ENCODE data around the gene INPP4A.

Gene INPP4A

DNA sequence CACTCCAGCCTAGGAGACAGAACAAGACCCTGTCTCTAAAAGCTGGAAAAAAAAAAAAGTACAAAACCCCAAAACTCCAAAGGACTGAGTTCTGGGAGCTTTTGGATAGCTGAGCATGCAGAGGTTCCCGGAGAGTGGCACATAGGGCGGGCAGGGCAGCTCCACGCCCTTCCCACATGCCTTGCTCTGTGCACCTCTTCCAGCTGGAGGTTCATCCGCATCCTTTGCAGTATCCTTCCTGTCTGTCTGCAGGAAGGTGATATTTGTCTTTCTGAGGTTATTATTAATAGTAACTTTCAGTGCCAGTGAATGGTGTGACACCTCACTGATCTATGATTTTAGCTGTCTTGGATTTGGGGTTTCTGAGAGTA is 70.2 kb downstream of the INPP4A start:
- no peak for DNase-seq (ENCODE audit: low read depth in 2 of 2)

DNA sequence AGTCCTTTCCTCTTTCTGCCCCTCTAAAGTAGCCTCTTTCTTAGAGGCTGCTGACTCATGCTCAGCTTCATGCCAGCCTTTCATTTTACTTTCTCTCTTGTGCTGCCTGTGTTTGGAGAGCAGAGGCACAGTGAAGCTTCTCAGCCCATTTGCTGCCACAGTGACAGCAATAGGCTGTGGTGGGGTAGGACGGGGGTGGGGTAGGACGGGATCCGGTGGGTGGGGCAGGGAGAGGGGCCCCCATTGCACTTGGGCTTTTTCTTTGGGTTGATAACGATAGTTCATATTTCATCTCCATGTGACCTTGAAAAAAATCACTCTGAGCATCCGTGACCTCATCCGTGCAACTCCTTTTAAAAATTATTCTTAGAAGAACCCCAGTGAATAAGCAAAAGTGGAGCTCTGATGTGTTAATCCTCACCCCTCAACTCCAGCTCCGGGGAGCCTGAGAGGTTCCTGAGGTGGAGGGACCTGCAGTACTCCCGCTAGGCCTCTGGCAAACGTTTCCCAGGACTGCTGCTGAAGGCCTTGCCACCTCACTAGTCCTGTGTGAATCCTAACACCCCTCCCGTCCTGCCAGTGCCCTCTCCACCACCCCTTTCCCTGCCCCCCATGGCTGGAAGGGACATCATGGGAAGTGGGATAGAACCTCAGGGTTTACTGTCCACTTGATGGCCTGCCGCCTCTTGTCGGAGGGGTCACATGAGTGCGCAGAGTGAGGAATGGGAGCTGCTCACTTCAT is 70.8 kb downstream of the INPP4A start:
- DNase-seq (ENCODE audit: low read depth in 2 of 2), result no peak

DNA sequence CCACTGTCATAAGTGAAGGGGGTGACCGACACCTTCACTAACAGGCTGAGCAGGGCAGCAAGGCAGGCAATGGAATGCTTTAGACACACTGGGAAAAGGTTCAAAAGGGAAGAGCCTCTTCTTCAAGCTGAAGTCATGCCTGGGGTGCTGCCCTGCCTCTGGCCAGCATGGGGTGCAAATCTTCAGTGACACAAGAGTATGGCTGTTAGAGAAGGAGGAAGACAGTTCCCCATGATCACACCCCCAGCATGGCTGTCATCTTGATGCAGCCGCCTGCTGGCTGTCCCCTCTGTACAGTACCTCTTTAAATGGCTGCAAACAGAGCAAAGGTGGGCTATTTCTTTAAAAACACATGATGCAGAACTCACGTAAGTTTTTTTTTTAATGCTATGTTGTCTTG is 71.9 kb downstream of the INPP4A start:
- DNase-seq (ENCODE audit: low read depth in 2 of 2), result no peak

DNA sequence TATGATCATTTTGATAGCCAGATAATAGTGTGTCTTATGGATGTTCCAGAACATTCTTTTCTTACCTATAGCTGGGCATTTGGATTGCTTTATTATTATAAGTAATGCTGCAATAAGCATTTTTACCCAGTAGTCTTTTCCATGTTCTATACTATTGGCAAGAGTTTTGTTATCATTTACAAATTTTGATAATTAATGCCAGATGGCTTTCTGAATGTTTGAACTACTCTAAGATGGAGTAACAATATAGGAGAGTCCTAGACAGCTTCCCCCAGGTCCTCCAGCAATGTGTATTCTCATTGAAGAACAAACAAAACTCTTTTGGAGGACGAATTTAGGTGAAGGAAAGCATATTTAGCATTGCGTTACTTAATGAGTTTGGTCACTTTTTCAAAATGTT is 73.0 kb downstream of the INPP4A start:
- DNase-seq (ENCODE audit: low read depth in 2 of 2), result no peak

DNA sequence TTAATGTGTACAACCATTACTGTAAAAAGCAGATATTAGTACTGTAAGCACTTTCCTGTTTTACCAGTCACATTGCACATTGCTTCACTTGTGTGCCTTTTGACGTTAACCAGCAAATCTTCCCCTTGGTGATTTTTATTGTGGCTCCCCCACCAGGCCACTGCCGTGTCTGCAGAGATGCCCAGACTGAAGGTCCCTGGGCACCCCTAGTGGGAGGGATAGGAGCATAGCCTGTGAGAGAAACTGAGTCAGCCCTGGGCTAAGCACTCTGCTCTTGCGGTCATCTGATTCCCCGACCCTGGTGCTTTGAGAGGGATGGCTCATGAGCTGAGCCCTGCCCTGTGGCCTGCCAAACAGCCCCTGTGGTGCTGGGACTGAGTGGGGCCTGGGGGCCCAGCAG is 73.4 kb downstream of the INPP4A start:
- peak; percentile 8 to 23 for DNase-seq (ENCODE audit: low read depth in 2 of 2)

DNA sequence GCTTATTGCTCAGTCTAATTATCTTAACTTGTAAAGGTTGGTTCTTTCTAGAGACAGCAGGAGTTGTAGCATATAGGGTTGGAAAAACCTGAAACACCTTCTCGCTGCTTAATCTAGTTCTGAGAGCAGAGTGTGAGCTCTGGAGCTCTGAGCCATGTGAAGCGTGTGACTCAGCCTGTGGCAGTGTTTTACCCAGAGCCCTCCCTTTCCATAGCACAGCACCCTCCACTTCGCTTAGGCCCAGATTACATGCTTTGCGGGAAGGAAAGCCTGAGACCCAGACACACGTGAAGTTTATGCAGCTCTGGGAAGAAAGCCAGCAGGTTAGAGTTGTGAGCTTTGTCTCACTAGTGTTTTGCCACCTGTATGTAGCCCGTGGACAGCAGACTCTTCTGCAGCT is 74.5 kb downstream of the INPP4A start:
- DNase-seq (ENCODE audit: low read depth in 2 of 2), result no peak

DNA sequence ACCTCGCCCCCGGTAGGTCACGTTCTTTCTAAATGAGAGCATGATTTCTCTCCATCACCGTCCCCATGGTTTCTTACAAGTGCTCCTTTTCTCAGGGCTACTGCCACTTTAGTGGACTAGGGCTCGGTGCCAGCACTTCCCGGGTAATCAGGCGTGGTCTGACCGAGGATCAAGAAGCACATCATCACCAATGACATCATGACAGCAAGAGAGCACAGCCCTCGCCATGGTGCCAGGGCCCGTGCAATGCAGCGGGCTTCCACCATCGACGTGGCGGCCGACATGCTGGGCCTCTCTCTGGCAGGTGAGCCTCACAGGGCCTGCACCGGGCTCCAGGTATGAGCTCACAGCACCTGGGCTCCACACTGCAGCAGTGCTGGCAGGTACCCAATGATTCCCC is 75.2 kb downstream of the INPP4A start:
- DNase-seq (ENCODE audit: low read depth in 2 of 2), result no peak

DNA sequence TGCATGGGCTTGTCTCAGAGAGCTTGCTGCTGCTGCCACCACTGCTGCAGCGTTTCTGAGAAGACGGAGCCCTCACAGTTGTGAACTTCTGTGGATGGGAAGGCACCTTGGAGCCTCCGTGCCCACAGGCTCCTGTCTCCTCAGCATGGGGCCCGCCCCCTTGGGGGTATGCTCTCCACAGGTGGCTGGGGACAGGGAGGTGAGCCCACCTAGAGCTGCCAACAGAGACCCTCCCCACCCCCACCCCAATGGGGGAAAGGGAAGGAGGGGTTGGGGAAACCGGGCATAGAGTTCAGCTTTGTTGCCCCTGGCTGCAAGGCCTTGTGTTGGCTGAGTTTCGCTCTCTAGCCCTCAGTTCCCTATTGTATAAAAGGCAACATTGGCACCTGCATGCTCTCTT is 76.1 kb downstream of the INPP4A start:
- no peak for DNase-seq (ENCODE audit: low read depth in 2 of 2)

DNA sequence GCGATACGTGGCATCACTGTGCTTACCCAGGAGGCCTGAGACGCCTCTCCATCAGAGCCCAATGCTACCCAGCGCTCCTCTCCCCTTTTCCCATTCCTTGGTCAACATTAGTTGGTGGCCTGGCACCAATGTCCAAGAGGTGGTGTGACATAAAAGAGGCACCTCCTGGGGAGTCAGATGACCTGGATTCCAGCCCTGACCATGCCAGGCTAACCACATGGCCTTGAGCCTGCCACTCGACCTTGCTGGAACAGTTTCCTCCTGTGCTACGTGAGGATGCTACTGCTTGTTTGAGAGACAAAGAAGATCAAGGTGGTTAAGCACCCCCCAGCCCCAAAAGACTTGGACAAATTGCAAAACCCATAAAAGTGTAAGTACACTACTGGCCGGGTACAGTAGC is 76.6 kb downstream of the INPP4A start:
- DNase-seq (ENCODE audit: low read depth in 2 of 2), result no peak

DNA sequence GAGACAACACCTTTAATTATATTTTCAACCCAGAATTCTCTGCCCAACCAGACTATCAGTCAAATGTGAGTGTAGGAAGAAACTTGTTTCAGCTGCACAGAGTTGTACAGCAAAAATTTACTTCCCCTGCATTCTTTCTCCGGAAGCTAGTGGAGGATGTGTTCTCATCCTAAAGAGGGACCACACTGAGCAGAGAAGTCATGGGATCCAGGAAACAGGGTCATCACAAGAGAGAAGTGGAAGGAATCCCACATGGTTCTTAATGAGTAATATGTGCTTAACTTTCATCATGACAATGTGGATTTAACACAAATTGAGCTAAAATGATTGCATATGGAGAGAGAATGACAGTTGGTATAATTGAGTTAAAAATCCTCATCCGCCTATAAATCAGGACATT is 78.2 kb downstream of the INPP4A start:
- DNase-seq (ENCODE audit: low read depth in 2 of 2), result no peak

DNA sequence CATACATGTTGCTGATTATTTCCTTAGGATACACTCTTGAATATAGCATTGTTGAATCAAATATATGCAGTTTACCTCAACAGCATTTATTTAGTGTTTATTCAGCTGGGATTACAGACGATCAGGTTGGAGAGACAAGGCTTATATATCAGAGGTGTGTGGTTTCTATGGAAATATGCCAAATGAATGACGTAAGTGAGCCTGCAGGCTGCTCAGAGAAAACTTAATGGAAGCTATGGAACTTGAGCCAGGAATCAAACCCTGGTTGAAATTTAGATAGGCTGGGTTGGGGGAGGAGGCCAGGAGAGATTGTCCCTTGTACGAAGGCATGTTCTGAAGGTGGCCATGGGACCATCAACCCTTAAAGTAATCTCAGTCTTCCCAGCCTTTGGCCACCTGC is 79.5 kb downstream of the INPP4A start:
- DNase-seq (ENCODE audit: low read depth in 2 of 2), result no peak

DNA sequence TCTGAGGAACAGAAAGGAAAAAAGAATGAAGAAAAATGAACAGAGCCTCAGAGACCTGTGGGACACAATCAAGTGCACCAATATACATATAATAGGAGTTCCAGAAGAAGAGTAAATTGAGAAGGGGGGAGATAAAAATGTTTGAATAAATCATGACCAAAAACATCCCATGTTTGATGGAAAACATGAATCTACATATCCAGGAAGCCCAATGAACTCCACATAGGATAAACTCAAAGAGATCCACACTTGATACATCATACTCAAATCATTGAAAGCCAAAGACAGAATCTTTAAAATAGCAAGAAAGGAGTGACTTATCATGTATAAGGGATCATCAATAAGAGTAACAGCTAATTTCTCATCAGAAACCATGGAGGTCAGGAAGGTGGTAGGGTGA is 83.7 kb downstream of the INPP4A start:
- DNase-seq (ENCODE audit: low read depth in 2 of 2), result no peak

DNA sequence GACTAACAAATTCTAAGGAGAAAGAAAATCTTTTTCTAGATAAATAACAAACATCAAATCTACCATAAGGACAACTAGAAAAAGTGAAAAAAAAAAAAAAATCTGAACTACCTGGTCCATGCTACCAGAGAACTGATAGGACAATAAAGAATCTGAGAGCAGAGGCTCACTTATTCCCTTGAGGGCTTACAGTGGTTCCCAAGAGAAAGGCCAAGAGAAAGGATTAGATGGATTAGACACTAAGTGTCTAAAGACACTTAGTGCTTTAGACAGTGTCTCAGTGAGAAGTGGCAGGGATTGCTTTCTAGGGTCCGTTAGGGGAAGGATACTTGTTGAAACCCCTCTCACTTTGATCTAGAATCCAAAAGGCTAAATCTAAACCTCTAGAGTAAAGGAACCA is 85.5 kb downstream of the INPP4A start:
- DNase-seq (ENCODE audit: low read depth in 2 of 2), result no peak

DNA sequence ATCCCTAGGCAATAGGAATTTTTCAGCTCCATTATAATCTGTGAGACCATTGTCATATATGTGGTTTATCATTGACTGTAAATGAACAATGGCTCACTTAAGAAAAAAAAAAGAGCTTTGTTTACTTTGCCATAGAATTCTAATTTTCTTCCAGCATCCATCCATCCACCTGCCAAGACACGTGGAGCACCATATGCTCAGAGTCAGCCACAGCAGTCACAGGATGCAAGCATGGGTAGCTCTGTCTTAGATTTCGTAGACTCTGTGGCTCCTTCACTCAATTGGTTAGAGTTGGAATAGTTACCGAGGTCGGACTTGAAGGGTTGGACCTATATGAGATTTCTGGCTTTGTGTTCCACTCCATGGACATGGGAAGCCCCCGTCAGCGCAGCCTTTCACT is 88.1 kb downstream of the INPP4A start:
- no peak for DNase-seq (ENCODE audit: low read depth in 2 of 2)

DNA sequence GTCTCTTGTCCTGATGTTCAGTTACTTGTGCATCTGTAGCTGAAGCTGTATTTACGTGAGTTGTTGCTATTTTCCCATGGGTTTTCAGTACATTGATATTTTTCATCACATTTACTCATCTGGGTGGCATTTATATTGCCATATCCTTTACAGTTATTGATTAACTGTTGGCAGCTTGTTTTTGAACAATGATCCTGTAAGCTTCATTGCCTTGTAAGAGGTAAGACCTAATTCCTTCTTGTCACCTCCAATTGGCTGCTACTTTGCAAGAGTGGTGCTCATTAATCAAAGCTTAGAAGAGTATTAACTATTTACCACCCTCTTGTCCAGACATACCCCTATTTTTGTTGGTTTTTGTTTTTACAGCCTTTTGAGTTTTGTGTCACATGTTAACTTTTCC is 88.9 kb downstream of the INPP4A start:
- no peak for DNase-seq (ENCODE audit: low read depth in 2 of 2)

DNA sequence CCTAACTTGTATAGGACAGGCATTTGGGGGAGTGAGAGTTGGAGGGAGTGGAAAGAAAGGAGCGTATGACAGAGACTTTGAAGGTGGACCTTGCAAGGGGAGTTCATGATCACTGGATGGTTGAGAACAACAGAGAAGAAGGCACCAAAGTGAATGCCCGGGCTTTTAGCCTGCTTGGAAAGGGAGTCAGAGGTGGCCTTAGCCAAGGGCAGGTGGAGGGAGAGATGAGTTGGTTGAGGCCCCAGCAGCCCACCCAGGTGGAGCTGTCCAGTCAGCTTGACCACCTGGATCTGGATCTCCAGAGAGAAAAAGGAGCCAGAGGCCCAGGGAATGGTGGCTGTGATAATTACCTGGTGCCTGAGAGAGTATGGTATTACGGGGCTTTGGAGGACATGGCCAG is 90.1 kb downstream of the INPP4A start:
- no peak for DNase-seq (ENCODE audit: low read depth in 2 of 2)

DNA sequence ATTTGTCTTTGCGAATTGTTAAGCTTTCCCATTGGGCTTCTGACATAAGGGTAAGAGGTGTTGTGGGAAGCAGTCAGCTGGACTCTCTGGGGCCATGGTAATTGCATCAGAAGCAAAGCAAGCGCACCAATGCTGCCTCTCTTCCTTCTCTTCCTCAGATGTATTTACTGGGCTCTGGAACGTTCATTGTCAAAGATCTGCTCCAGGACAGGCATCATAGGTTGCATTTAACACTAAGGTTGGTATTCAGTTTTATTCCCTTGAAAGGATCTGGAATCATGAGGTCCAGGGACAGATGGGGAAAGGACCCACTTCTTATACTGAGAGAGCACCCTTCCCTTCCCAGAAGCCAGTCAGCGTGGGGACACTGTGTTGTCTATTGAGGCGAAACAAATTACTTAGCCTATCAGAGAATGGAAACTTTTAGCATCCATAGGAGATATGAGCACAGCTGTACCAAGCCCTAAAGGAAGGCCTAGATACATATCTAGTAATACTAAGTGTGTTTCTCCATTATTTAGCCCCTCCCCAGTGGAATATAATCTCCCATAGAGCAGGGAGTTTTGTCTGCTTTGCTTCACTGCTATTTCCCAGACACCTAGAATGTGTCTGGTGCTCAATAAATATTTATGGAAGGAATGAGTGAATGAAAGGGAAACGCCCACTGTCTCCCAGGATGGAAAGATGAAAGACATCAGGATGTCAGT is 91.5 kb downstream of the INPP4A start:
- no peak for DNase-seq (ENCODE audit: low read depth in 2 of 2)

DNA sequence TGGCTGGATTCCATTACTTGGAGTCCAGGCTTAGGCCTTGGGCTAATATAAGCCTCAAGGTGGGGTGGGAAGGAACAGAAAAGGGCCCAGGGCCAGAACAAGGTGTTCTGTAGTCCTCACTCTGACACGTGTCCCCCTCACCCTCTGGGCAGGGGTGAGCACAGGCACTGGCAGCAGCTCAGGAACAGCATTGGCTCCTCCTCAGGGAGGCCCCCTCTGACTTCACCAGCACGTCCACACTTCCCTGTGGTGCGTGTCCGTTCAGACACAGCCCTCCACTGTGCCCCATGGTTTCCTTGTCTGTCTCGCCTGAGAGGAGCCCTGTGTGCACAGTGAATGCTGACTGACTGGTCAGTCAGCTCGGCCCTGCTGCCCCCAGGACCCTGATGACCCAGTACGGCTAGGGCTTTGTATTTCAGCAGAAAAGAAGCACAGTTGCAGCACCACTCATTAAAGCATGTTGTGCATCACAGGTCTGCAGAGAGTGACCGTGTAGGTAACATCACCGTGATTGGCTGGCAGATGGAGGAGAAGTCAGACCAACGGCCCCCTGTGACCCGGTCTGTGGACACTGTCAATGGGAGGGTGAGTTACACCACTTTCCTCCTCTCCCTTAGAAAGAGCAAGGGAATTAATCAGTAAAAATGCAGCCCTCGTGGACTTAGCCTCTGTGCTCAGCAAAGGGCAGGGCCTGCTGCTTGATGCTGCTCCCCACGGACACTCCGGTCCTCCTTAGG is 92.9 kb downstream of the INPP4A start:
- DNase-seq (ENCODE audit: low read depth in 2 of 2), result no peak

DNA sequence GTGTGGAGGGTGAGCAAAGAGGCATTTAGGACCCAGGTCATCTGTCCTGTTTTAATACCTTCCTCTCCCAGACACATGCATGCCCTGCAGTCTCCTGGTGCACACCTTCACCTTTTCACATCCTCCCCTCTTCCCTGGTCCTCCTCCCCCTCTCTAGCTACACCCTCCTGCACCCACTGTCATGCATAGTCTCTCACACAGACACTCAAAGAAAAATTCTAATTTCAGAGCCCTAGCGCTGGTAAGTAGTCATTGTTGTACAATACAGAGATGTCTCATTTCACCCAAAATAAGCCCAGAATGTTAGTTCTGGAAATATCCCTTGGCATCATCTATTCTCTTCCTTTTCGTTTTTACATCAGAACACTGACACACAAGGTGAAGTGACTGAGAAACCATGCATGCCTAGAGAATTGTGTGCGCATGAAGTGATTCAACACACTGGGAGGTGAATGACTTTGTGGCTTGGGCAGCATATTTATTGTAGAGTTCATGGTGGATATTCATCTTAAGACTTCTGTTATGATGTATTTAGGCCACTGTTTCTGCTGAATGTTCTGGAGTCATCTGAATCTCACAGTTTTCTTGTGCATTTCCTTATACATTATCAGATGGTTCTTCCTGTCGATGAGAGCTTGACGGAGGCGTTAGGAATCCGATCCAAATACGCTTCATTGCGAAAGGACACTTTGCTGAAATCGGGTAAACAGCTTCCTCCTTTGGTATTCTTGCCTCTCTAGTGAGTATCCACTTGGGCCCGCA is 93.8 kb downstream of the INPP4A start:
- no peak for DNase-seq (ENCODE audit: low read depth in 2 of 2)

DNA sequence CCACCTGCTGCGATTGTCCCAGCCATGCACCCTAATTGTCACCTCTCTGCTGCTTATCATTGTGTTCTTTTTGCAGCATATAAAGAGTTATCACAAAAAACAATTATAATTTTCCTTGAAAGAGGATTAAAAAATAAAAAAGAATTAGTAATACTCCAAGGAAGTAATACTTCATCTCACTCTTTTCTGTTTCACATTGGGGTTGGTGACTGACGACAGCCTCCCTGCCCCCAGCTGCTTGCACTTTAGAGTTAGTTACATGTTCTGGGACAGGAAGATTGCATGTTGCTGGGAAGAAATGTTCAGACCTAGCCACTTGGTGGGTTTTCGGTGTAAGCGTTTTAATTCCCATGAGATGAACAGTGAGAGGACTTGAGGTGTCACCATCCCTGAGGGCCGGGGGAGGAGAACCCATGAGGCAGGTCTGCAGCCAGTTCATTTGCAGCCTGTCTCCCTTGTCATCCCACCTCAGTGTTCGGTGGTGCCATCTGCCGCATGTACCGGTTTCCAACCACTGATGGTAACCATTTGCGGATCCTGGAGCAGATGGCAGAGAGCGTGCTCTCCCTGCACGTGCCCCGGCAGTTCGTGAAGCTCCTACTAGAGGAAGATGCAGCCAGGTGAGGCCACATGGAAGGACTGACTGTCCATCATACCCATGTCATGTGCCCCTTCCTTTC is 94.5 kb downstream of the INPP4A start:
- no peak for DNase-seq (ENCODE audit: low read depth in 2 of 2)

DNA sequence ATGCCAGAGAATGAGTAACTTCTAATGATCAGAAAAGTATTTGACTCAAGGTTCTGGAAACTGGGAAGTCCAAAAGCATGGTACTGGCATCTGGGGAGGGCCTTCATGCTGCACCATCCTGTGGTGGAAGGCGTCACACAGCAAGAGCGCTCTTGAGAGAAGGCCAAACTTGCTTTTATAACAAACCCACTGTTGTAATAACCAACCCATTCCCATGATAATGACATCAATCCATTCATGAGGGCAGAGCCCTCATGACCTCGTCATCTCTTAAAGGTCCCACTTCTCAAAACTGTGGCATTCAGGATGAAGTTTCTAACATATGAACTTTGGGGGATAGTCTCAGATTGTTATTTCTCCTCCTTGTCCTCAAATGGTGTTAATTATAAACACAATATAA is 95.9 kb downstream of the INPP4A start:
- DNase-seq (ENCODE audit: low read depth in 2 of 2), result no peak

DNA sequence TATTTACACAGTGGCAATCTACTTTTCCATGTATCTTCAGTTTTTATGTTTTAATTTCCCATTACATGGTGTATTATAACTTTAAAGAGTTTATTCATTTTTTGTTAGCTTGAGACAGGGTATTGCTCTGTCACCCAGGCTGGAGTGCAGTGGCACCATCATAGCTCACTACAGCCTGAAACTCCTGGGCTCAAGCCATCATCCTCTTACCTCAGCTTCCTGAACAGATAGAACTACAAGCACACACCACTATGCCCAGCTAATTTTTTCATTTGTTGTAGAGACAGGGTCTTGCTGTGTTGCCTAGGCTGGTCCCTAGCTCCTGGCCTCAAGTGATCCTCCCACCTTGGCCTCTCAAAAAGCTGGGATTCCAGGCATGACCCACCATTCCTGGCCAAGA is 96.8 kb downstream of the INPP4A start:
- DNase-seq (ENCODE audit: low read depth in 2 of 2), result no peak

All from stimulated activated CD4-positive, alpha-beta T cell treated with anti-CD3 and anti-CD28 coated beads, Interleukin-1b, Interleukin-23, amount 100 ng/mL, for 1 hour (primary cell).